ENCODE measurements around the gene SLC3A2.

The SLC3A2 gene

GRCh38 chr11:62881579-62882430 lies 1.1 kb downstream of the SLC3A2 start:
- FAIRE-seq: no peak

GRCh38 chr11:62882431-62882749 lies 1.7 kb downstream of the SLC3A2 start:
- no peak for FAIRE-seq

DNA sequence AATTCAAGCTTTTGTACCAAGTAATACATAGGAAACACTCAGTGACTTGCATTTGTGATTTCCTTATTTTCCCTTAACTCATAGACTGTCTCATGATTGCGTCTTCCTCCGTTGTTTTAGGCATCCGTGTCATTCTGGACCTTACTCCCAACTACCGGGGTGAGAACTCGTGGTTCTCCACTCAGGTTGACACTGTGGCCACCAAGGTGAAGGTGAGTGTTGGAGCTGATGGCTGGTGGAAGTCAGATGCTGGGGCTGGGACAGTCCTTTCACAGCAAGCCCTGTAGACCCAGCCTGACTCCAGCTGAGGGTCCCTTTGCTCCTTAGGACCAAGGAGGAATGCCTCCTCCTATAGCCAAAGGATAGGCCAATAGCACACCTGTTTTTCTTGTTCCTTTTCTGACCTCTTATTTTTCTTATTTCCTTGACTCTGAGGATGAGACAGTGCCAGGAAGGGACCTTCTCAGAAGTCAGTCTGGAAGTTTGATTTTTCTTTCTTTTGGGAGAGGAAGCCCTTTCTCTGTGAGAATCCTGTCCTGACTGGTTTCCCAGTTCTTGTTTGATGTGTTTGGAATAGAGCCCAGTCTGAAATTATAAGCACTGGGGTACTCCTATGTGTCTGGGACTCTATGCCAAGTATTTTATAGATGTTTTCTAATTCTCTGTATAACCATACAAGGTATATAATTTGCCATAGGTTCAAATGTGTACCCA lies 2.2 kb downstream of the SLC3A2 start:
- FAIRE-seq: no peak

- FAIRE-seq: no peak
These were observed 3.0 kb downstream of the SLC3A2 start for GRCh38 chr11:62883673-62884072.

- FAIRE-seq: no peak
These were observed 4.5 kb downstream of the SLC3A2 start for GRCh38 chr11:62885137-62885750.

- FAIRE-seq: no peak
These were observed 7.7 kb downstream of the SLC3A2 start for GRCh38 chr11:62888406-62888805.

DNA sequence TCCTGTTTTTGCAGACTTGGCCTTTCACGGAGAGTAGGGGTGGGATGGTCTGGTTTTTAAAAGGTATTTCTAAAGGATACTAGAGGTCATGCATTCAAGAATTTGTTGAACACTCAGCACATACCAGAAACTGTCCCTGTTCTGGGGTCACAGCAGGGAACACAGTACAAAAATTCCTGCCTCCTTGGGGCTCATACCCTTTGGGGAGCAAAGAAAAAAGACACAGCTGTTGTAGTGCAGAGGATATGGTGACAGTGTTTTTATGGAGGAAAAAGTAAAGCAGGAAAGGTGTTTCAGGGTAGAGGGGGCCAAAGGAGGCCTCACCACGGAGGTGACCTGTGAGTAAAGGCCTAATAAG lies 8.4 kb downstream of the SLC3A2 start:
- no peak for FAIRE-seq

- no peak for FAIRE-seq
These were observed 9.1 kb downstream of the SLC3A2 start for GRCh38 chr11:62889484-62890437.

- FAIRE-seq: no peak
These were observed 11.6 kb downstream of the SLC3A2 start for GRCh38 chr11:62892077-62892922.

DNA sequence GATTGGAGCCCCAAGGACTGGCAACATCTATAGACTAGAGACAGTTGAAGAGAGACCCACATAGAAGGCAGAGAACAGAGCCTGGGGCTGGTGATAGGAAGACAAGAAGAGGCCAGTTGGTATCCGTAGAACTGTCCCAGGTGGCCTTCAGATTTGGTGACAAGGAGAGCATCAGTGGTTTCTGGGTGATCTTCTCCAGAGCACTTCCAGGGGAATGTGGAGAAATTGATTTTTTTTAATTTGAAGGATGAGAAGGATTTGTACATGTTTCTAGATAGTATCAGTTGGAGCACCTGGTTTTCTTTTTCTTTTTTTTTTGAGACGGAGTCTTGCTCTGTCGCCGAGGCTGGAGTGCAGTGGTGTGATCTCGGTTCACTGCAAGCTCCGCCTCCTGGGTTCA lies 14.8 kb downstream of the SLC3A2 start:
- no peak for FAIRE-seq

DNA sequence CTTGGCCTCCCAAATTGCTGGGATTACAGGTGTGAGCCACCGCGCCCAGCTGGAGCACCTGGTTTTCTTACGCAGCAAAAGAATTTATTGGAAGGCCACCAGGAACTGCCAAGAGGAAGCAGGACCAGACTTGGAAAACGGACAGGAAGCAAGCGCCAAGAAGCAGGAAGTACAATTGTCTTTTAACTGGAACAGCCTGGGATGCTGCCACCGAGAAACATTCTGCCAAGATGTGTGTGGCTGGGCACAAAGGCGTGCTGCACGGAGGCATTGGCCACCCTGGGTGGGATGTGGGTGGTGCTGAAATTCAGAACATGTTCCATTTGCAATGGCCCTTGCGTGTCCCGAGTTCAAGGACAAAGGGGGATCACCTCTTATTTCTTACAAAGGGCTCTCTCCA lies 15.4 kb downstream of the SLC3A2 start:
- FAIRE-seq: no peak

DNA sequence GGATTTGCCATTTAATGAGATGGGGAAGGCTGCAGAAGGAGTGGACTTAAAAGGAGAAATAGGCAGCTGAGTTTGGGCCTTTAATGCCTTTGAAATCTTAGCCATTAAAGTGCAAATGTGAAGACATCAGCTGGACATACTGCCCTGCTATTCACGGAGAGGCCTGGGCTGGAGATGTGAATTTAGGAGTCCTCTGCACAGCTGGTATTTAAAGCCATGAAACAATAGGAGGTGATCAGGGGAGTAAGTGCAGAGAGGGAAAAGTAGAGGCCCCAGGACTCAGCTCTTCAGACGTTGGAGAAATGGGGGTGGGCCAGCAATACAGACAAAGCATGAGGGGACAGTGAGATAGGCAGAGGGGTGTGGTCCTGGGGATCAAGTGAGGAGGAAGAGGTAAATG lies 16.6 kb downstream of the SLC3A2 start:
- FAIRE-seq: no peak

- FAIRE-seq: no peak
These were observed 17.3 kb downstream of the SLC3A2 start for GRCh38 chr11:62898027-62898426.

DNA sequence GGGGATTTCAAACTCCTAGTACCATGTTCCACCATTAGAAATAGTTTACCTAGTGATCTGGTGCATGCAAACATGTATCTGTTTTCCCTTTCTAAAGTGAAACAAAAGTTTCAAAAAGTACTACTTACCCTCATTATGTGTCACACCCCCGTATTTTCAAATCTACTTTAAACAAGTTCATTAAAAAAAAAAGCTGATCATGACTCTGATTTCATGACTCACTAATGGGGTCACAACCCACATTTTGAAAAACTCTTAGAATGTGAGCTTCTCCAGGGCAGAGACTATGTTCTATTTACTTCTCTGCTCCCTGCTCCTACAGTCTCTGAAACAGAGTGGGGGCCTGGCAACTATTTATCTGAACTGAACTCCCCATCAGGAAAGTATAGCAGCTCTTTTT lies 22.2 kb downstream of the SLC3A2 start:
- FAIRE-seq: no peak

DNA sequence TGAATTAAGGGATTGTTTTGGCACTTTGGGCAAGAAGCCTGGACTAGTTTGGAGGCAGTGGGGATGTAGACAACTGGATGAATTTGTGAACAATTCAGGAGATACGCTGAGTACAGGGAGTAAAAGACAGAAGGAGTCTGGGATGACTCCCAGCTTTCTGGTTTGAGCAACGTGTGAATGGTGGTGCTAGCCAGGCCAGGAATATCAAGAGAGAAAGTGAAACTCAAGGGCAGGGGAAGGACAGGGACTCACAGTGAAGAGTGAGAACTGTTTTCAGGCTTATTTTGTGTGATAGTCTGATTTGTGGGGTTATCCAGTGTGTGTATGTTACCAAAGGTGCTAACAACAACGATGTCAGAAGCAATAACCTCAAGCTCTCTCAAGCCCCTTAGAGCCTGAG lies 24.6 kb downstream of the SLC3A2 start:
- FAIRE-seq: no peak

DNA sequence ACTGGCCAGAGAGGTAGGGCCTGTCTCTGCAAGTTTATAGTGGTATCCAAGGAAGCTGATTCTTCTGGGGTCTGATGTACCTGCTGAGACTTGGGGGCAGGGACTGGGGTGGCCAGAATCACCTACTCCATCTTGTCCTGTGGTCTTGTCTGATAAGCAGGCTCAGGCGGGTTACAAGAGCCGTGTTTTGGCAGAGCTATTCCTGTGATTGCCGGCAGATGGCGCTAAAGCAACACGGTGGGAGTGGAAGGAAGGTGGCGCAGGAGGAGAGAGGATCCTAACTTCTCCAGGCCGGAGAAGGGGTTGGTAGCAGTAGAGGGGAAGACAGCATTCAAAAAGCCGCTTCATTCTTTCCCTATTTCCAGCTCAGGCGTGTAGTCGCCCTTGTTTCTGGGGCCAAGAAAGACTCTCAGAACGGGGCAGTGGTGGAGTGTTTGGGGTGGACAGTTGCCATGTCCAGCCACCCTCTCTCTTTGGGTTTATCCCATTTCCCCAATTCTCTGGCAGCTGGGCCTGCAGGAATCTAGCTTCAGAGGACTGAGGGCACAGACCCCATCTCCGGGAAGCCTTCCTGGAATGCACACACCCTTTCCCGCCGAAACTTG lies 25.3 kb downstream of the SLC3A2 start:
- FAIRE-seq: no peak

DNA sequence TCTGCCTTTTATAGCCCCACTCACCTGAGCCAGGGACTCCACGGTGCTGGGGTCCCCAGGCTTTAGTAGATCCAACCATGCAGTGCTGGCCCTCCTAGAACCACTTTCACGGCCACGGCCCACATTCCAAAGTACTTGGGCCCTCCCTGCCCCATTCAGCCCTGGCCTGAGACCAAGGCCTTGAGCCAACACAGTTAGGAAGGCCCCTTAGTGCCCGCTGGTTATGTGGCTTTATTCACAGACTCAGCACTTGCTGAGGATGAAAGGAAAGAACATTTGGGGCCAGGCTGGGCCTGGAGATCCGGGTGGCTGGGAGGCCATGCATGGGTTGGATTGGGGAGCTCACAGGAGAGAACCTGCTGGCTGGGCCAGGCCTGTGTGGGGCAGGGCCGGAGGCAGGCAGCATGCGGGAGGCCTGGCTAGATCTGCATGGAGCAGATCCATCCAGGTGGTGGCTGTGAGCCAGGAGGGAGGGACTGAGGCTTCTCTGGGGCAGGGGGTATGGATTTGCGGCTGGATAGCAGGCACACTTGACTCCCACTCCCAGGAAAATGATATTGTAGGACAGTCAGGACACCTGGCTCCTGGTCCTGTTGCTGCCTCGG lies 27.9 kb downstream of the SLC3A2 start:
- no peak for FAIRE-seq

GRCh38 chr11:62909107-62909894 lies 28.6 kb downstream of the SLC3A2 start:
- FAIRE-seq: no peak

GRCh38 chr11:62910141-62910882 lies 29.6 kb downstream of the SLC3A2 start:
- no peak for FAIRE-seq

Data from islet of Langerhans (tissue), 1 donor.